Progenitor cell of endocrine pancreas (in vitro differentiated cells): ENCODE data around the gene WDR90. TPM values are rescaled to one million over a fixed set of nuclear protein-coding genes. Genes with fewer than 3 reads are reported as not detected.

ENCODE experiments used
- DNase-seq: peaks from one replicate; pipeline ENCODE4 v3.0.0; 2021; ENCODE audit warnings: low spot score; ENCODE audit not compliant: unreplicated experiment
- H3K27ac Mint-ChIP-seq: 2 replicates; pipeline ENCODE4 v1.8.0; 2021; ENCODE audit warnings: mild to moderate bottlenecking, moderate library complexity, mixed read lengths
- H3K27me3 Mint-ChIP-seq: 2 replicates; pipeline ENCODE4 v1.8.0; 2021; ENCODE audit warnings: mixed read lengths
- H3K36me3 Mint-ChIP-seq: 2 replicates; pipeline ENCODE4 v1.8.0; 2022; ENCODE audit warnings: mixed read lengths; ENCODE audit not compliant: insufficient read depth
- H3K4me1 Mint-ChIP-seq: 2 replicates; pipeline ENCODE4 v1.8.0; 2021; ENCODE audit warnings: low read depth, mixed read lengths
- H3K4me3 Mint-ChIP-seq: 2 replicates; pipeline ENCODE4 v1.8.0; 2021; ENCODE audit warnings: low read depth, mild to moderate bottlenecking, moderate library complexity, mixed read lengths
- H3K9me3 Mint-ChIP-seq: 2 replicates; pipeline ENCODE4 v1.8.0; 2021; ENCODE audit warnings: low read depth, mixed read lengths
- total RNA-seq: library from RNA; stranded (reverse); gene quantifications from 2 replicates; pipeline ENCODE4 v1.2.1, GENCODE V29; 2021
- TF ChIP-seq, protein P1 (sequence below): fragments of 200-600 bp; sonication (generic); IDR thresholded peaks from one replicate; pipeline ENCODE4 v1.5.0; 2021; ENCODE audit warnings: antibody characterized with exemption, mild to moderate bottlenecking; ENCODE audit not compliant: unreplicated experiment

WDR90 gene
- total RNA-seq, 1 donor from 2014 or later, result 109 TPM

DNA sequence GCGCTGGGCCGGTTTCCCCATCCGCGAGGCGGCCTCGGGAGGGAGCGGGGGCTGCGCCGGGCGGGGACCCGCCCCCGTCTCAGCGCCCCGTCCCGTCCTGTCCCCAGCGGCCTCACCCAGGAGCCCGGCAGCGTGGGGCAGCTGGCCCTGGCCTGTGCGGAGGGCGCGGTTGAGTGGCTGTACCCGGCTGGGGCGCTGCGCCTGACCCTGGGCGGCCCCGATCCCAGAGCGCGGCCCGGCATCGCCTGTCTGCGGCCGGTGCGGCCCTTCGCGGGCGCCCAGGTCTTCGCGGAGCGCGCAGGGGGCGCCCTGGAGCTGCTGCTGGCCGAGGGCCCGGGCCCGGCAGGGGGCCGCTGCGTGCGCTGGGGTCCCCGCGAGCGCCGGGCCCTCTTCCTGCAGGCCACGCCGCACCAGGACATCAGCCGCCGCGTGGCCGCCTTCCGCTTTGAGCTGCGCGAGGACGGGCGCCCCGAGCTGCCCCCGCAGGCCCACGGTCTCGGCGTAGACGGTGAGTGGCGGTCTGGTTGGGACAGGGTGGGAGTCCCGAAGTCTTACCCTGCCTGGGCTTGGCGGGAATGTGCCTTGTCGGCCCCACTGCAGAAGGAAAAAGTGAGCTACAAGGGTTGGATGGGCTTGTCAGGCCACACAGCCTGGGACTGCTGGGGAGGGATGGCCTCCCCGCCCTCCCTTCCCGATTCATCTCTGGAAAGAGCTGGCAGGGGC lies 66.5 kb downstream of the WDR90 start:
- TF ChIP-seq, protein P1, sequence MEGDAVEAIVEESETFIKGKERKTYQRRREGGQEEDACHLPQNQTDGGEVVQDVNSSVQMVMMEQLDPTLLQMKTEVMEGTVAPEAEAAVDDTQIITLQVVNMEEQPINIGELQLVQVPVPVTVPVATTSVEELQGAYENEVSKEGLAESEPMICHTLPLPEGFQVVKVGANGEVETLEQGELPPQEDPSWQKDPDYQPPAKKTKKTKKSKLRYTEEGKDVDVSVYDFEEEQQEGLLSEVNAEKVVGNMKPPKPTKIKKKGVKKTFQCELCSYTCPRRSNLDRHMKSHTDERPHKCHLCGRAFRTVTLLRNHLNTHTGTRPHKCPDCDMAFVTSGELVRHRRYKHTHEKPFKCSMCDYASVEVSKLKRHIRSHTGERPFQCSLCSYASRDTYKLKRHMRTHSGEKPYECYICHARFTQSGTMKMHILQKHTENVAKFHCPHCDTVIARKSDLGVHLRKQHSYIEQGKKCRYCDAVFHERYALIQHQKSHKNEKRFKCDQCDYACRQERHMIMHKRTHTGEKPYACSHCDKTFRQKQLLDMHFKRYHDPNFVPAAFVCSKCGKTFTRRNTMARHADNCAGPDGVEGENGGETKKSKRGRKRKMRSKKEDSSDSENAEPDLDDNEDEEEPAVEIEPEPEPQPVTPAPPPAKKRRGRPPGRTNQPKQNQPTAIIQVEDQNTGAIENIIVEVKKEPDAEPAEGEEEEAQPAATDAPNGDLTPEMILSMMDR, result peak; percentile 51
- H3K36me3 Mint-ChIP-seq, result no peaks in the 10 kb centered on the region
- peak overlapping the region; percentile 54 for H3K27ac Mint-ChIP-seq
- no peak for DNase-seq
- peaks cover 12% of the 10 kb centered on the region for H3K4me1 Mint-ChIP-seq
- H3K27me3 Mint-ChIP-seq, result peaks cover 5% of the 10 kb centered on the region
- H3K4me3 Mint-ChIP-seq, result peak overlapping the region; percentile 74
- no peaks in the 10 kb centered on the region for H3K9me3 Mint-ChIP-seq

DNA sequence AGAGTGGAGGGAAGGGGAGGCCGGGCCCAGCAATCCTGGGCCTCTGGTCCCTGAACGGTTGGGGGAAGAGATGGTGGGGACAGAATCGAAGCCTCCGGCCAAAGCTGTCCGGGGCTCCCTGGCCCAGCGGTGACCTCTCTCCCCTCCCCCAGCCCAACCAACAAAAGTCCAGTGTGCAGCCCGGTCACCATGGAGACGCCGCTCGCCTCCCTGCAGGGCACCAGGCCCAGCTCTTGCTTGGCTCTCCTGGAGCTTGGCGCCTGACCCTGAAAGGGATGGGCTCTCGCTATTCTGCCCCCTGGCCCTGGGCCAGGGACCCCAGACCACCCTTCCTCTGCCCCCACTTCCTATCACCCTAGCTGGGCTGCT lies 67.0 kb downstream of the WDR90 start:
- H3K4me1 Mint-ChIP-seq, result peaks cover 12% of the 10 kb centered on the region

DNA sequence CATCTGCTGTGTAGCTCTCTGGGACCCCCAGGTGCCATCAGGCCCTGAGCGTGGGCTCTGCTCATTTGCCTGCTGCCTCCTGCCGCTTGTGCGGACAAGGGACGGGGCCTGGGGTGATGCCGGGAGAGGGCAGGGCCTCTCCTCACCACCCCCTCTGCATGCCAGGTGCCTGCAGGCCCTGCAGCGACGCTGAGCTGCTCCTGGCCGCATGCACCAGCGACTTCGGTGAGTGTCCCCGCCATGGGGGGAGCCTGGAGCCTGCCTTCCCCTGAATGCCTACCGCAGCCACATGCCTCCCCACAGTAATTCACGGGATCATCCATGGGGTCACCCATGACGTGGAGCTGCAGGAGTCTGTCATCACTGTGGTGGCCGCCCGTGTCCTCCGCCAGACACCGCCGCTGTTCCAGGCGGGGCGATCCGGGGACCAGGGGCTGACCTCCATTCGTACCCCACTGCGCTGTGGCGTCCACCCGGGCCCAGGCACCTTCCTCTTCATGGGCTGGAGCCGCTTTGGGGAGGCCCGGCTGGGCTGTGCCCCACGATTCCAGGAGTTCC lies 67.7 kb downstream of the WDR90 start:
- DNase-seq, result no peak
- Mint-ChIP-seq H3K27ac (no peak overlapping the region), H3K4me1 (peaks cover 12% of the 10 kb centered on the region), H3K27me3 (peaks cover 5% of the 10 kb centered on the region), H3K9me3 (no peaks in the 10 kb centered on the region), H3K4me3 (peak overlapping the region; percentile 74), H3K36me3 (no peaks in the 10 kb centered on the region)
- TF ChIP-seq, protein P1, result no peak

More for the DNA sequence above, 67.0 kb downstream of the WDR90 start:
- peaks cover 5% of the 10 kb centered on the region for H3K27me3 Mint-ChIP-seq
- H3K36me3 Mint-ChIP-seq, result no peaks in the 10 kb centered on the region
- H3K27ac Mint-ChIP-seq, result peak overlapping the region; percentile 54
- DNase-seq, result peak; percentile 57
- H3K9me3 Mint-ChIP-seq, result no peaks in the 10 kb centered on the region
- TF ChIP-seq, protein P1, result no peak
- peak overlapping the region; percentile 74 for H3K4me3 Mint-ChIP-seq

Other genes with a start within 250 kb of the WDR90 start
- 39.4 and 41.3 TPM in 2 replicates for gene DECR2, start 247.5 kb upstream of the WDR90 start, total RNA-seq
- 92.7 and 97.9 TPM in 2 replicates for gene RAB11FIP3, start 223.7 kb upstream of the WDR90 start, total RNA-seq
- gene CAPN15, start 121.7 kb upstream of the WDR90 start, total RNA-seq, result 53.9 and 57.4 TPM in 2 replicates
- gene PRR35, start 89.0 kb upstream of the WDR90 start, total RNA-seq, result not detected in 2 replicates
- 0.51 and 1.4 TPM in 2 replicates for gene NHLRC4, start 82.4 kb upstream of the WDR90 start, total RNA-seq
- 109 TPM in 2 replicates for gene PIGQ, start 79.4 kb upstream of the WDR90 start, total RNA-seq
- gene RAB40C, start 59.3 kb upstream of the WDR90 start, total RNA-seq, result 29.0 and 30.6 TPM in 2 replicates
- gene WFIKKN1, start 18.4 kb upstream of the WDR90 start, total RNA-seq, result 37.2 and 42.8 TPM in 2 replicates
- gene METTL26, start 13.1 kb upstream of the WDR90 start, total RNA-seq, result 59.3 and 64.0 TPM in 2 replicates
- gene MCRIP2, start 7.5 kb upstream of the WDR90 start, total RNA-seq, result 26.3 and 31.4 TPM in 2 replicates
- gene RHOT2, start 18.8 kb downstream of the WDR90 start, total RNA-seq, result 153 and 167 TPM in 2 replicates
- 5.0 and 5.2 TPM in 2 replicates for gene RHBDL1, start 26.3 kb downstream of the WDR90 start, total RNA-seq
- gene STUB1, start 31.0 kb downstream of the WDR90 start, total RNA-seq, result 76.8 and 87.1 TPM in 2 replicates
- 52.2 and 55.1 TPM in 2 replicates for gene JMJD8, start 35.0 kb downstream of the WDR90 start, total RNA-seq
- gene WDR24, start 41.0 kb downstream of the WDR90 start, total RNA-seq, result 18.1 and 18.9 TPM in 2 replicates
- gene FBXL16, start 56.4 kb downstream of the WDR90 start, total RNA-seq, result 4.3 TPM in 2 replicates
- gene METRN, start 65.8 kb downstream of the WDR90 start, total RNA-seq, result 98.6 and 107 TPM in 2 replicates
- 44.2 and 44.9 TPM in 2 replicates for gene ANTKMT, start 71.8 kb downstream of the WDR90 start, total RNA-seq
- 2.5 and 3.2 TPM in 2 replicates for gene CCDC78, start 77.1 kb downstream of the WDR90 start, total RNA-seq
- 8.1 and 9.2 TPM in 2 replicates for gene HAGHL, start 77.7 kb downstream of the WDR90 start, total RNA-seq
- gene CIAO3, start 91.6 kb downstream of the WDR90 start, total RNA-seq, result 44.0 and 46.5 TPM in 2 replicates
- gene MSLN, start 111.4 kb downstream of the WDR90 start, total RNA-seq, result 0.50 TPM in 1 of 2 replicates, not detected in the other
- gene RPUSD1, start 139.0 kb downstream of the WDR90 start, total RNA-seq, result 23.5 and 26.8 TPM in 2 replicates
- gene CHTF18, start 139.3 kb downstream of the WDR90 start, total RNA-seq, result 90.0 and 99.3 TPM in 2 replicates
- not detected in 2 replicates for gene GNG13, start 151.4 kb downstream of the WDR90 start, total RNA-seq